A549 (cell line): Measurements from ENCODE around the gene ESR2. TPM values are rescaled to one million over a fixed set of nuclear protein-coding genes. Genes with fewer than 3 reads are reported as not detected.

Source experiments
- ATAC-seq, 2 experiments: fragments of 200-7000 bp in 1 of 2; fragments of >200 bp in 1 of 2; cut with Nextera tagmentation in 1 of 2; cut with Tn5 transposase in 1 of 2; 3 replicates each; pipeline versions ENCODE4 v1.8.0 to v1.9.1; 2018 to 2020; ENCODE audit warnings: mild to moderate bottlenecking in 1 of 2, moderate library complexity in 1 of 2
- CTCF ChIA-PET: fragments of 300-600 bp; sonication (Branson Sonifier 250); formaldehyde crosslinking; extraction: SDS; loops from one replicate; lab custom pipeline; 2021; ENCODE audit warnings: antibody characterized with exemption, inconsistent platforms; lab: Yijun Ruan, JAX
- POLR2A ChIA-PET: fragments of 350-600 bp; formaldehyde crosslinking; extraction: SDS; loops from one replicate; lab custom pipeline; 2021; ENCODE audit warnings: antibody characterized with exemption, inconsistent platforms; lab: Yijun Ruan, JAX
- DNase-seq, 2 experiments: peaks; one replicate each; pipeline versions ENCODE4 v3.0.0 to v3.0.0-alpha.2; 2011 to 2016; ENCODE audit warnings: low read depth in 1 of 2, low spot score in 1 of 2
- FAIRE-seq: peaks from 2 replicates; lab custom pipeline; 2011; peaks lifted over from hg19 to GRCh38; lab: Jason Lieb, UNC
- H3K27ac ChIP-seq, 2 experiments: fragments of >200 bp; sonication (Bioruptor Twin); formaldehyde crosslinking; 3 replicates each; pipeline ENCODE4 v1.5.1; 2016 to 2017
- H3K4me1 ChIP-seq: fragments of >200 bp; sonication (Bioruptor Twin); formaldehyde crosslinking; 3 replicates; pipeline ENCODE4 v1.6.1; 2016
- H3K4me2 ChIP-seq: fragments of >200 bp; sonication (Bioruptor Twin); formaldehyde crosslinking; 3 replicates; pipeline ENCODE4 v1.6.1; 2016
- H3K4me3 ChIP-seq: fragments of >200 bp; sonication (Bioruptor Twin); formaldehyde crosslinking; 3 replicates; pipeline ENCODE4 v1.5.1; 2016
- H3K9me3 ChIP-seq: fragments of >200 bp; sonication (Bioruptor Twin); formaldehyde crosslinking; 3 replicates; pipeline ENCODE4 v1.6.1; 2016
- CBX8 ChIP-seq: fragments of 200-600 bp; sonication (generic); IDR thresholded peaks from 2 replicates; pipeline ENCODE4 v1.6.1; 2016
- CEBPB ChIP-seq, 2 experiments: fragments of >200 bp in 1 of 2; sonication (Bioruptor Twin) in 1 of 2; formaldehyde crosslinking in 1 of 2; IDR thresholded peaks; 2 replicates each; pipeline ENCODE4 v1.6.1; 2012 to 2016
- CHD2 ChIP-seq: fragments of 150-350 bp; IDR thresholded peaks from 2 replicates; pipeline ENCODE4 v1.6.1; 2014; ENCODE audit warnings: low read length; ENCODE audit not compliant: partially characterized antibody
- EHMT2 ChIP-seq: fragments of 200-600 bp; sonication (generic); IDR thresholded peaks from 2 replicates; pipeline ENCODE4 v1.6.1; 2016; ENCODE audit warnings: antibody characterized with exemption, low read depth, mild to moderate bottlenecking, moderate library complexity
- FOSB ChIP-seq: fragments of 250-450 bp; sonication (Bioruptor Pico); IDR thresholded peaks from 2 replicates; pipeline ENCODE4 v1.5.0; 2020; ENCODE audit warnings: mild to moderate bottlenecking, moderate library complexity
- FOXS1 ChIP-seq: fragments of 250-450 bp; sonication (Bioruptor Pico); IDR thresholded peaks from 2 replicates; pipeline ENCODE4 v1.5.0; 2020; ENCODE audit warnings: mild to moderate bottlenecking, moderate library complexity
- GATA3 ChIP-seq: IDR thresholded peaks from 2 replicates; pipeline ENCODE4 v1.6.1; 2012; ENCODE audit warnings: borderline replicate concordance
- HDAC2 ChIP-seq: fragments of 200-600 bp; sonication (generic); IDR thresholded peaks from 2 replicates; pipeline ENCODE4 v1.6.1; 2016
- KDM5A ChIP-seq: fragments of 200-600 bp; sonication (generic); IDR thresholded peaks from 2 replicates; pipeline ENCODE4 v1.6.1; 2016; ENCODE audit warnings: antibody characterized with exemption, mild to moderate bottlenecking
- NFE2L2 ChIP-seq: fragments of 150-350 bp; conservative IDR thresholded peaks from 2 replicates; pipeline ENCODE4 v1.6.1; 2014; ENCODE audit warnings: low read length
- PHF8 ChIP-seq: fragments of 200-600 bp; sonication (generic); IDR thresholded peaks from 2 replicates; pipeline ENCODE4 v1.6.1; 2016; ENCODE audit warnings: low read depth, mild to moderate bottlenecking, antibody characterized with exemption, moderate library complexity, borderline replicate concordance
- POLR2AphosphoS2 ChIP-seq: conservative IDR thresholded peaks from 2 replicates; pipeline ENCODE4 v1.6.1; 2012; ENCODE audit warnings: low read length, improper control_type of control experiment, inconsistent platforms
- RCOR1 ChIP-seq: fragments of 150-350 bp; IDR thresholded peaks from 2 replicates; pipeline ENCODE4 v1.6.1; 2014; ENCODE audit warnings: antibody characterized with exemption, low read length, low read depth
- SREBF2 ChIP-seq: fragments of 450-650 bp; IDR thresholded peaks from 2 replicates; pipeline ENCODE4 v1.6.1; 2014; ENCODE audit warnings: mild to moderate bottlenecking, moderate library complexity
- TP53 ChIP-seq: fragments of 250-450 bp; sonication (Bioruptor Pico); IDR thresholded peaks from 2 replicates; pipeline ENCODE4 v1.5.0; 2021; ENCODE audit warnings: mild to moderate bottlenecking, moderate library complexity
- ZC3H11A ChIP-seq: fragments of 450-650 bp; IDR thresholded peaks from 2 replicates; pipeline ENCODE4 v1.6.1; 2014; ENCODE audit warnings: antibody characterized with exemption, mild to moderate bottlenecking
- ZFP36 ChIP-seq: fragments of 450-650 bp; IDR thresholded peaks from 2 replicates; pipeline ENCODE4 v1.6.1; 2014; ENCODE audit warnings: borderline replicate concordance; ENCODE audit not compliant: partially characterized antibody
- ZSCAN20 ChIP-seq: fragments of 250-450 bp; sonication (Bioruptor Pico); IDR thresholded peaks from 2 replicates; pipeline ENCODE4 v1.8.0; 2022; ENCODE audit warnings: mild to moderate bottlenecking, moderate library complexity
- WGBS: methylation state at CpG from one replicate; pipeline ENCODE4 v1.1.6; 2017; ENCODE audit errors: missing lambda C conversion rate; 5-methylcytosine and 5-hydroxymethylcytosine counted together
- polyA plus RNA-seq, 4 experiments: library from polyadenylated mRNA; depleted of rRNA in 3 of 4; stranded (reverse); fragments of >200 nt; fragmentation: RNase III in 1 of 4; extraction: RNeasy Plus Mini Kit Qiagen cat#74134 plus additional on column Dnase treatment in 1 of 4; gene quantifications; 2 replicates in 3 of 4; 3 replicates in 1 of 4; pipeline ENCODE4 v1.2.3, GENCODE V29; 2011 to 2017
- TF ChIP-seq, protein P1 (sequence below): IDR thresholded peaks from 2 replicates; pipeline ENCODE4 v1.6.1; 2012
- TF ChIP-seq, protein P2 (sequence below): fragments of 150-350 bp; IDR thresholded peaks from 2 replicates; pipeline ENCODE4 v1.6.1; 2014; ENCODE audit warnings: low read depth, mild to moderate bottlenecking, low read length
- TF ChIP-seq, protein P3 (sequence below): fragments of 250-450 bp; sonication (Bioruptor Pico); IDR thresholded peaks from 2 replicates; pipeline ENCODE4 v1.5.0; 2020; ENCODE audit warnings: low read depth, mild to moderate bottlenecking, moderate library complexity

The ESR2 gene
- polyA plus RNA-seq, 2 of the 4 experiments (the other 2 are of a cell fraction), result 0.05 to 0.06 TPM

DNA sequence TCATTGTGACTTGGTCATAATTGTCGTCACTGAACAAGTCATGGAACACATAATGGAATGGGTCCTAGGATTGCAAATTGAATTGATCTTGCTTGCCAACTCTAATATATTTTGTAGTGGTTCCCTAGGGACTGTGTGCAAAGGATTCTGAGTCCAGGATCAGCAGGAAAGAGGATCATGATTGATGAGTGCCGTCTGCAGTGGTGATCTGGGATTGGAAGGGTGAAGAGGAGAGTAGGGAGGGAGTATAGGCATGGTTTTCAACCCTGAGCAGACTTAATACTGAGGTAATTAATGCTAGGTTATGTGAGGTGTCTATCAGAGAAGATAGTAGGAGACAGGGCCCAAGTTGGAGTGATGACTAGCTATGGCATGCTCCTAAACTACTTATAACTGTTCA is 168.9 kb downstream of the ESR2 start:
- CTCF ChIA-PET, result interaction anchor here (1.0 to 1.7 kb wide), 3 partner anchors 9 to 186 kb away, joined by 3 to 5 read pairs (median 4); no protein-coding TSS in a partner anchor
- ATAC-seq, result no peak
- 88% methylated on average over 2 of the region's 2 CpGs for WGBS
- TF ChIP-seq, protein P1, sequence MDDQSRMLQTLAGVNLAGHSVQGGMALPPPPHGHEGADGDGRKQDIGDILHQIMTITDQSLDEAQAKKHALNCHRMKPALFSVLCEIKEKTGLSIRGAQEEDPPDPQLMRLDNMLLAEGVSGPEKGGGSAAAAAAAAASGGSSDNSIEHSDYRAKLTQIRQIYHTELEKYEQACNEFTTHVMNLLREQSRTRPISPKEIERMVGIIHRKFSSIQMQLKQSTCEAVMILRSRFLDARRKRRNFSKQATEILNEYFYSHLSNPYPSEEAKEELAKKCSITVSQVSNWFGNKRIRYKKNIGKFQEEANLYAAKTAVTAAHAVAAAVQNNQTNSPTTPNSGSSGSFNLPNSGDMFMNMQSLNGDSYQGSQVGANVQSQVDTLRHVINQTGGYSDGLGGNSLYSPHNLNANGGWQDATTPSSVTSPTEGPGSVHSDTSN, result no peak
- TF ChIP-seq CEBPB (IDR thresholded peaks at IDR 0.05), result no peak
- TF ChIP-seq POLR2AphosphoS2, result no peak
- TF ChIP-seq PHF8, result no peak
- TF ChIP-seq SREBF2, result no peak
- no peak for TF ChIP-seq CBX8
- TF ChIP-seq CHD2, result no peak
- TF ChIP-seq TP53 (CRISPR knock-in tag), result no peak
- no peak for TF ChIP-seq GATA3
- no peak for DNase-seq
- no peak for FAIRE-seq
- no peak overlapping the region for H3K27ac ChIP-seq
- no peak overlapping the region for H3K4me3 ChIP-seq
- H3K4me2 ChIP-seq, result no peak overlapping the region
- no peaks in the 10 kb centered on the region for H3K4me1 ChIP-seq
- POLR2A ChIA-PET, result no interaction called here
- no peaks in the 10 kb centered on the region for H3K9me3 ChIP-seq

DNA sequence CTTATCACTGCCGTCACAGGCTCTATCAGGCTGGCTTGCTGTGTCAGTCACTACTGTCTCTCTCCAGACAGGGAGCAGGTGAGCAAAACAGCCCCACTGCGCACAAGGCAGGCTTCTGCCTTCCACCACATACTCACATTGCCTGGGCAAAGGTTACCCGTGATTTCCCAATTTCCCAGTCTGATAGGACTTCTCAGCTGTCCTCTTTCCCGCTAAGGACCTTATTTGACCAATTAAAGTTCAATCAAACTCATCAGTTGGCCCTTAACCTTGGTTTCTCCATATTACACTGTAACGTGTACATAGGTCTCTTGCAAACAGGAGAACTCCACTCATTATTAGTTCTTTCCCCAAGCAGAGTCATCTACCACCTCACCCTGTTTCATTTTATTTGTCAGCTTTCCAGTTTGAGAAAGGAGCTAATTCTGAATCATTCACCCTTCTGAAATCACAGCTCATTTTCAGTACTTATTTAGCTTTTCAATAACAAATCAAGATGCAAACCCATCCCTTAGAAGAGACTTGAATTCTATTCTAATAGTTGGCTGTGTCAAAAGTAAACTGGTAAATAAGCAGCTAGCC is 170.8 kb downstream of the ESR2 start:
- no peaks in the 10 kb centered on the region for H3K4me1 ChIP-seq
- TF ChIP-seq, protein P1, result no peak
- TF ChIP-seq EHMT2 (no peak), ZSCAN20 (CRISPR knock-in tag) (no peak), ZFP36 (no peak), KDM5A (no peak), TP53 (CRISPR knock-in tag) (no peak), ZC3H11A (no peak)
- no peak for FAIRE-seq
- no peak for DNase-seq
- WGBS, result 95% methylated on average over 5 of the region's 5 CpGs
- H3K4me3 ChIP-seq, result no peak overlapping the region
- ChIA-PET POLR2A (no interaction called here), CTCF (interaction anchor here (1.0 to 1.4 kb wide), 4 partner anchors 11 to 73 kb away, joined by 3 read pairs; no protein-coding TSS in a partner anchor)
- no peaks in the 10 kb centered on the region for H3K9me3 ChIP-seq
- no peak for ATAC-seq
- no peak overlapping the region for H3K4me2 ChIP-seq
- no peak overlapping the region for H3K27ac ChIP-seq

DNA sequence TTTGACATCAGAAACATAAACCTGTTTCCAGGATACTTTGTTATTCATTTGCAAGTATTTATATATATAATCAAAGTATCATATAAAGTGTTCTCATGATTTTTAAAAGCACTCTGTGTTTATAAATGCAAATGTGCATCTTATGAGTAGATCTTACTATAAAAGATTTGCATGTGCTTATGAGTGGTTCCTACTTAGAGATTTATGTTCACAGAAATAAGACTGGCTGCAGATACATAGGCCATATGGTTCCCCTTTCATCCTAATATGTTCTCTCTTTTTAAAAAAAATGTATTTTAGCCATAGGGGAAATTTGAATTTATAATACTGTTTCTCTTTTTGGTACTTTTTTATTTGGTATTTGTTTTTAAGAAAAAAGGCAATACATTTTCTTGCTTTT is 174.2 kb downstream of the ESR2 start:
- CTCF ChIA-PET, result interaction anchor here (0.8 to 1.3 kb wide), 4 partner anchors 10 to 183 kb away, joined by 3 to 5 read pairs (median 4); no protein-coding TSS in a partner anchor
- ATAC-seq (no peak), FAIRE-seq (no peak)

More for the DNA sequence above, 174.2 kb downstream of the ESR2 start:
- POLR2A ChIA-PET, result no interaction called here
- Histone ChIP-seq H3K4me3 (no peak overlapping the region), H3K27ac (no peak overlapping the region), H3K9me3 (no peaks in the 10 kb centered on the region), H3K4me2 (no peak overlapping the region), H3K4me1 (no peaks in the 10 kb centered on the region)
- no peak for DNase-seq
- TF ChIP-seq FOXS1 (CRISPR knock-in tag) (no peak), RCOR1 (no peak), HDAC2 (no peak), ZFP36 (no peak), NFE2L2 (no peak), ZSCAN20 (CRISPR knock-in tag) (no peak), FOSB (no peak)
- TF ChIP-seq, protein P2, sequence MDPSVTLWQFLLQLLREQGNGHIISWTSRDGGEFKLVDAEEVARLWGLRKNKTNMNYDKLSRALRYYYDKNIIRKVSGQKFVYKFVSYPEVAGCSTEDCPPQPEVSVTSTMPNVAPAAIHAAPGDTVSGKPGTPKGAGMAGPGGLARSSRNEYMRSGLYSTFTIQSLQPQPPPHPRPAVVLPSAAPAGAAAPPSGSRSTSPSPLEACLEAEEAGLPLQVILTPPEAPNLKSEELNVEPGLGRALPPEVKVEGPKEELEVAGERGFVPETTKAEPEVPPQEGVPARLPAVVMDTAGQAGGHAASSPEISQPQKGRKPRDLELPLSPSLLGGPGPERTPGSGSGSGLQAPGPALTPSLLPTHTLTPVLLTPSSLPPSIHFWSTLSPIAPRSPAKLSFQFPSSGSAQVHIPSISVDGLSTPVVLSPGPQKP, result no peak
- TF ChIP-seq, protein P3, sequence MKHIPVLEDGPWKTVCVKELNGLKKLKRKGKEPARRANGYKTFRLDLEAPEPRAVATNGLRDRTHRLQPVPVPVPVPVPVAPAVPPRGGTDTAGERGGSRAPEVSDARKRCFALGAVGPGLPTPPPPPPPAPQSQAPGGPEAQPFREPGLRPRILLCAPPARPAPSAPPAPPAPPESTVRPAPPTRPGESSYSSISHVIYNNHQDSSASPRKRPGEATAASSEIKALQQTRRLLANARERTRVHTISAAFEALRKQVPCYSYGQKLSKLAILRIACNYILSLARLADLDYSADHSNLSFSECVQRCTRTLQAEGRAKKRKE (CRISPR knock-in tag), result no peak
